ENCODE results near the gene TCF7L1.
"Not testable (repeated sequence)": the region's sequence is repeated elsewhere in the genome, so short reads cannot be mapped to it uniquely, and the experiment has no call there.

Gene TCF7L1

GRCh38 chr2:85319796-85320195, 186.6 kb downstream of the TCF7L1 start:
- Histone ChIP-seq H3K4me1 (ENCODE audit: insufficient read depth, low read length, severe bottlenecking) (peaks cover 3% of the 10 kb centered on the region), H3F3A (ENCODE audit: insufficient read depth, low read length) (no peaks in the 10 kb centered on the region), H3K27ac (ENCODE audit: low read depth, low read length, poor library complexity, severe bottlenecking) (no peak overlapping the region), H3K9ac (ENCODE audit: low read length) (no peak overlapping the region), H3K9me2 (ENCODE audit: low read depth, low read length) (no peaks in the 10 kb centered on the region), H3K27me3 (ENCODE audit: insufficient read depth, low read length) (no peaks in the 10 kb centered on the region), H2AFZ (ENCODE audit: low read length) (no peak overlapping the region), H3K4me3 (ENCODE audit: low read depth, low read length, poor library complexity, severe bottlenecking) (no peak overlapping the region), H3K79me2 (ENCODE audit: insufficient read depth, low read length) (peaks cover under 1% of the 10 kb centered on the region; the same call in 1 of the 2 replicates), H4K20me1 (ENCODE audit: insufficient read depth, low read length) (no peaks in the 10 kb centered on the region), H3K36me3 (ENCODE audit: insufficient read depth, low read length) (peaks cover 87% of the 10 kb centered on the region), H3K4me2 (ENCODE audit: low read length) (no peak overlapping the region), H3K9me3 (ENCODE audit: low read length) (no peaks in the 10 kb centered on the region)
- no peak for TF ChIP-seq CTCF (IDR thresholded peaks at IDR 0.05; ENCODE audit: low read length)
- no peak for TF ChIP-seq EZH2 (IDR thresholded peaks at IDR 0.05; ENCODE audit: borderline replicate concordance, low read length)

DNA sequence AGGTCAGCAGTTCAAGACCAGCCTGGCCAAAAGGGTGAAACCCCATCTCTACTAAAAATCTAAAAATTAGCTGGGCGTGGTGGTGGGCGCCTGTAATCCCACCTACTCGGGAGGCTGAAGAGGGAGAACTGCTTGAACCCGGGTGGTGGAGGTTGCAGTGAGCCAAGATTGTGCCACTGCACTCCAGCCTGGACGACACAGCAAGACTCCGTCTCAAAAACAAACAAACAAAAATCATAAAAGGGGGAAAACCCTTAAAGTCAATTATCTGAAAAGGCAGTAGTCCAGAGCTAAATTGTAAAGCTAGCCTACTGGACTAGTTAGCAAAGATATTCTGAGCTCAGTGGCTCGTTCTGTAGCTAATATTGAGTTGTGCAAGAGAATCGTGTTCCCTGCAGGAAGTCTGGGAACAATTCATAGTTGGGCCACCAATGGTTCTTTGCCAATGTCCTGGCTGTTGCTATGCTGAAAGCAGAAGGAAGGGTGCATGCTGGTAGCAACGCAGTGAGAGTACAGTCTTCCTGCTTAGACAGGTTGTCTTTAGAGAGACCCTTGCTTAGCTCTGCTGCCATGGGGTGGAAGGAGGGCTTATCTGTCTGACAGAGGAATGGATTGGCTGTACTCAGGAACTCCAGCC, 190.3 kb downstream of the TCF7L1 start:
- no peak overlapping the region for H3K27ac ChIP-seq (ENCODE audit: low read depth, low read length, poor library complexity, severe bottlenecking)
- no peaks in the 10 kb centered on the region for H3K9me2 ChIP-seq (ENCODE audit: low read depth, low read length)
- no peaks in the 10 kb centered on the region for H4K20me1 ChIP-seq (ENCODE audit: insufficient read depth, low read length)
- H3K36me3 ChIP-seq (ENCODE audit: insufficient read depth, low read length), result peaks cover 85% of the 10 kb centered on the region
- no peaks in the 10 kb centered on the region for H3K9me3 ChIP-seq (ENCODE audit: low read length)
- H3K4me2 ChIP-seq (ENCODE audit: low read length), result no peak overlapping the region
- TF ChIP-seq EZH2 (IDR thresholded peaks at IDR 0.05; ENCODE audit: borderline replicate concordance, low read length), result no peak
- no peak for TF ChIP-seq CTCF (IDR thresholded peaks at IDR 0.05; ENCODE audit: low read length)
- no peak overlapping the region for H2AFZ ChIP-seq (ENCODE audit: low read length)
- peaks cover 19% of the 10 kb centered on the region for H3K4me1 ChIP-seq (ENCODE audit: insufficient read depth, low read length, severe bottlenecking)
- H3K9ac ChIP-seq (ENCODE audit: low read length), result no peak overlapping the region
- peaks cover 28% of the 10 kb centered on the region for H3K79me2 ChIP-seq (ENCODE audit: insufficient read depth, low read length)
- H3F3A ChIP-seq (ENCODE audit: insufficient read depth, low read length), result no peaks in the 10 kb centered on the region
- H3K27me3 ChIP-seq (ENCODE audit: insufficient read depth, low read length), result no peaks in the 10 kb centered on the region
- no peak overlapping the region for H3K4me3 ChIP-seq (ENCODE audit: low read depth, low read length, poor library complexity, severe bottlenecking)

- not testable (repeated sequence) for H3K4me2 ChIP-seq (ENCODE audit: low read length); H4K20me1 ChIP-seq (ENCODE audit: insufficient read depth, low read length); H3K9ac ChIP-seq (ENCODE audit: low read length); H3K9me3 ChIP-seq (ENCODE audit: low read length); H3K4me3 ChIP-seq (ENCODE audit: low read depth, low read length, poor library complexity, severe bottlenecking); H3K9me2 ChIP-seq (ENCODE audit: low read depth, low read length); H3F3A ChIP-seq (ENCODE audit: insufficient read depth, low read length); H2AFZ ChIP-seq (ENCODE audit: low read length); H3K27me3 ChIP-seq (ENCODE audit: insufficient read depth, low read length); H3K27ac ChIP-seq (ENCODE audit: low read depth, low read length, poor library complexity, severe bottlenecking)
- H3K36me3 ChIP-seq (ENCODE audit: insufficient read depth, low read length), result peaks cover 80% of the 10 kb centered on the region
- peaks cover 24% of the 10 kb centered on the region for H3K4me1 ChIP-seq (ENCODE audit: insufficient read depth, low read length, severe bottlenecking)
- H3K79me2 ChIP-seq (ENCODE audit: insufficient read depth, low read length), result peaks cover 28% of the 10 kb centered on the region
Measured at GRCh38 chr2:85323988-85324367, 190.8 kb downstream of the TCF7L1 start.

Data from OCI-LY1 (cell line).